ENCODE measurements around the gene ZNF423.

The ZNF423 gene

GRCh38 chr16:49855822-49856671, at the start of gene ZNF423:
Gene ZNF423, minus strand, starts transcription at chr16:49856112. Its CDS starts 338 bp downstream, at chr16:49855774.
- peak within 1 kb of the TSS; percentile 86 for H3K9ac ChIP-seq (ENCODE audit: low read length)
- H3K27ac ChIP-seq (ENCODE audit: low read depth, low read length): peak within 1 kb of the TSS; percentile 93
- H3K4me1 ChIP-seq (ENCODE audit: control insufficient read depth, insufficient read depth, low read length): peaks cover 35% of the 10 kb centered on the region
- H3K27me3 ChIP-seq (ENCODE audit: control insufficient read depth, insufficient read depth, low read length): peaks cover 23% of the 10 kb centered on the region
- H3K36me3 ChIP-seq (ENCODE audit: control insufficient read depth, insufficient read depth, low read length): no peaks in the 10 kb centered on the region
- H3K9me3 ChIP-seq (ENCODE audit: control insufficient read depth, insufficient read depth, low read depth, low read length): no peaks in the 10 kb centered on the region
- peak within 1 kb of the TSS; percentile 79 for H3K4me3 ChIP-seq (ENCODE audit: low read depth, low read length)

GRCh38 chr16:49904348-49905062, 48.6 kb upstream of the ZNF423 start:
- no peaks in the 10 kb centered on the region for H3K27me3 ChIP-seq (ENCODE audit: control insufficient read depth, insufficient read depth, low read length)

GRCh38 chr16:49902908-49903307, 47.0 kb upstream of the ZNF423 start:
- Histone ChIP-seq H3K4me1 (ENCODE audit: control insufficient read depth, insufficient read depth, low read length) (no peaks in the 10 kb centered on the region; the same call in 1 of the 2 replicates), H3K4me3 (ENCODE audit: low read depth, low read length) (no peak overlapping the region), H3K27me3 (ENCODE audit: control insufficient read depth, insufficient read depth, low read length) (no peaks in the 10 kb centered on the region), H3K27ac (ENCODE audit: low read depth, low read length) (no peak overlapping the region), H3K9me3 (ENCODE audit: control insufficient read depth, insufficient read depth, low read depth, low read length) (no peaks in the 10 kb centered on the region), H3K9ac (ENCODE audit: low read length) (no peak overlapping the region), H3K36me3 (ENCODE audit: control insufficient read depth, insufficient read depth, low read length) (no peaks in the 10 kb centered on the region)

More at GRCh38 chr16:49904348-49905062, 48.6 kb upstream of the ZNF423 start:
- H3K9me3 ChIP-seq (ENCODE audit: control insufficient read depth, insufficient read depth, low read depth, low read length): no peaks in the 10 kb centered on the region
- no peak overlapping the region for H3K9ac ChIP-seq (ENCODE audit: low read length)
- no peak overlapping the region for H3K4me3 ChIP-seq (ENCODE audit: low read depth, low read length)
- H3K27ac ChIP-seq (ENCODE audit: low read depth, low read length): no peak overlapping the region
- H3K4me1 ChIP-seq (ENCODE audit: control insufficient read depth, insufficient read depth, low read length): no peaks in the 10 kb centered on the region; the same call in 1 of the 2 replicates
- H3K36me3 ChIP-seq (ENCODE audit: control insufficient read depth, insufficient read depth, low read length): no peaks in the 10 kb centered on the region

- Histone ChIP-seq H3K27me3 (ENCODE audit: control insufficient read depth, insufficient read depth, low read length) (no peaks in the 10 kb centered on the region), H3K27ac (ENCODE audit: low read depth, low read length) (no peak overlapping the region), H3K36me3 (ENCODE audit: control insufficient read depth, insufficient read depth, low read length) (no peaks in the 10 kb centered on the region)
Measured at GRCh38 chr16:49901711-49902110, 45.8 kb upstream of the ZNF423 start.

GRCh38 chr16:49900875-49901274, 45.0 kb upstream of the ZNF423 start:
- Histone ChIP-seq H3K9me3 (ENCODE audit: control insufficient read depth, insufficient read depth, low read depth, low read length) (no peaks in the 10 kb centered on the region), H3K4me1 (ENCODE audit: control insufficient read depth, insufficient read depth, low read length) (no peaks in the 10 kb centered on the region; the same call in 1 of the 2 replicates), H3K9ac (ENCODE audit: low read length) (no peak overlapping the region), H3K4me3 (ENCODE audit: low read depth, low read length) (no peak overlapping the region), H3K27ac (ENCODE audit: low read depth, low read length) (no peak overlapping the region), H3K27me3 (ENCODE audit: control insufficient read depth, insufficient read depth, low read length) (no peaks in the 10 kb centered on the region), H3K36me3 (ENCODE audit: control insufficient read depth, insufficient read depth, low read length) (no peaks in the 10 kb centered on the region)

More at GRCh38 chr16:49901711-49902110, 45.8 kb upstream of the ZNF423 start:
- no peaks in the 10 kb centered on the region for H3K9me3 ChIP-seq (ENCODE audit: control insufficient read depth, insufficient read depth, low read depth, low read length)
- H3K9ac ChIP-seq (ENCODE audit: low read length): no peak overlapping the region
- no peak overlapping the region for H3K4me3 ChIP-seq (ENCODE audit: low read depth, low read length)
- no peaks in the 10 kb centered on the region; the same call in 1 of the 2 replicates for H3K4me1 ChIP-seq (ENCODE audit: control insufficient read depth, insufficient read depth, low read length)

GRCh38 chr16:49899991-49900695, 44.2 kb upstream of the ZNF423 start:
- Histone ChIP-seq H3K36me3 (ENCODE audit: control insufficient read depth, insufficient read depth, low read length) (no peaks in the 10 kb centered on the region), H3K4me1 (ENCODE audit: control insufficient read depth, insufficient read depth, low read length) (no peaks in the 10 kb centered on the region; the same call in 1 of the 2 replicates)

GRCh38 chr16:49896447-49896964, 40.6 kb upstream of the ZNF423 start:
- Histone ChIP-seq H3K9ac (ENCODE audit: low read length) (no peak overlapping the region), H3K27ac (ENCODE audit: low read depth, low read length) (no peak overlapping the region), H3K4me1 (ENCODE audit: control insufficient read depth, insufficient read depth, low read length) (no peaks in the 10 kb centered on the region; the same call in 1 of the 2 replicates), H3K9me3 (ENCODE audit: control insufficient read depth, insufficient read depth, low read depth, low read length) (no peaks in the 10 kb centered on the region), H3K36me3 (ENCODE audit: control insufficient read depth, insufficient read depth, low read length) (no peaks in the 10 kb centered on the region), H3K27me3 (ENCODE audit: control insufficient read depth, insufficient read depth, low read length) (no peaks in the 10 kb centered on the region), H3K4me3 (ENCODE audit: low read depth, low read length) (no peak overlapping the region)

More at GRCh38 chr16:49899991-49900695, 44.2 kb upstream of the ZNF423 start:
- no peak overlapping the region for H3K27ac ChIP-seq (ENCODE audit: low read depth, low read length)
- H3K27me3 ChIP-seq (ENCODE audit: control insufficient read depth, insufficient read depth, low read length): no peaks in the 10 kb centered on the region
- H3K9ac ChIP-seq (ENCODE audit: low read length): no peak overlapping the region
- H3K4me3 ChIP-seq (ENCODE audit: low read depth, low read length): no peak overlapping the region
- no peaks in the 10 kb centered on the region for H3K9me3 ChIP-seq (ENCODE audit: control insufficient read depth, insufficient read depth, low read depth, low read length)

GRCh38 chr16:49890876-49891275, 35.0 kb upstream of the ZNF423 start:
- Histone ChIP-seq H3K4me3 (ENCODE audit: low read depth, low read length) (no peak overlapping the region), H3K27ac (ENCODE audit: low read depth, low read length) (no peak overlapping the region), H3K4me1 (ENCODE audit: control insufficient read depth, insufficient read depth, low read length) (no peaks in the 10 kb centered on the region), H3K9me3 (ENCODE audit: control insufficient read depth, insufficient read depth, low read depth, low read length) (no peaks in the 10 kb centered on the region), H3K27me3 (ENCODE audit: control insufficient read depth, insufficient read depth, low read length) (no peaks in the 10 kb centered on the region), H3K9ac (ENCODE audit: low read length) (no peak overlapping the region), H3K36me3 (ENCODE audit: control insufficient read depth, insufficient read depth, low read length) (no peaks in the 10 kb centered on the region)

GRCh38 chr16:49889725-49890397, 33.9 kb upstream of the ZNF423 start:
- no peak overlapping the region for H3K9ac ChIP-seq (ENCODE audit: low read length)
- no peaks in the 10 kb centered on the region for H3K9me3 ChIP-seq (ENCODE audit: control insufficient read depth, insufficient read depth, low read depth, low read length)
- no peaks in the 10 kb centered on the region for H3K4me1 ChIP-seq (ENCODE audit: control insufficient read depth, insufficient read depth, low read length)
- no peaks in the 10 kb centered on the region for H3K36me3 ChIP-seq (ENCODE audit: control insufficient read depth, insufficient read depth, low read length)
- H3K4me3 ChIP-seq (ENCODE audit: low read depth, low read length): no peak overlapping the region
- no peaks in the 10 kb centered on the region for H3K27me3 ChIP-seq (ENCODE audit: control insufficient read depth, insufficient read depth, low read length)
- H3K27ac ChIP-seq (ENCODE audit: low read depth, low read length): no peak overlapping the region

GRCh38 chr16:49886554-49887094, 30.7 kb upstream of the ZNF423 start:
- no peaks in the 10 kb centered on the region for H3K27me3 ChIP-seq (ENCODE audit: control insufficient read depth, insufficient read depth, low read length)

More at GRCh38 chr16:49886554-49887094, 30.7 kb upstream of the ZNF423 start:
- Histone ChIP-seq H3K9ac (ENCODE audit: low read length) (no peak overlapping the region), H3K4me1 (ENCODE audit: control insufficient read depth, insufficient read depth, low read length) (peaks cover 16% of the 10 kb centered on the region), H3K4me3 (ENCODE audit: low read depth, low read length) (no peak overlapping the region), H3K9me3 (ENCODE audit: control insufficient read depth, insufficient read depth, low read depth, low read length) (no peaks in the 10 kb centered on the region), H3K27ac (ENCODE audit: low read depth, low read length) (no peak overlapping the region), H3K36me3 (ENCODE audit: control insufficient read depth, insufficient read depth, low read length) (no peaks in the 10 kb centered on the region)
